GM12878 (cell line): ENCODE results near the gene ADAMTSL3. TPM values are rescaled to one million over a fixed set of nuclear protein-coding genes. Genes with fewer than 3 reads are reported as not detected.

Experiments
- ATAC-seq: fragments of 200-7000 bp; cut with Tn5 transposase; 3 replicates; pipeline ENCODE4 v1.9.1; 2020; ENCODE audit warnings: mild to moderate bottlenecking, moderate library complexity
- BruUV-seq: library from RNA; stranded (reverse); fragments of 400-500 nt; replicated peaks from 2 replicates; lab custom pipeline; 2021; lab: Mats Ljungman, UMichigan
- CTCF ChIA-PET: fragments of 300-600 bp; sonication (Branson Sonifier 250); formaldehyde crosslinking; extraction: SDS; loops from one replicate; lab custom pipeline; 2021; ENCODE audit warnings: inconsistent platforms; lab: Yijun Ruan, JAX
- POLR2A ChIA-PET: fragments of 350-600 bp; formaldehyde crosslinking; extraction: SDS; loops from one replicate; lab custom pipeline; 2021; ENCODE audit warnings: inconsistent platforms; lab: Charles Lee
- RAD21 ChIA-PET: fragments of 300-600 bp; sonication (Branson Sonifier 250); formaldehyde crosslinking; loops from one replicate; lab custom pipeline; 2023; ENCODE audit warnings: antibody characterized with exemption; ENCODE audit not compliant: unreplicated experiment; lab: Charles Lee
- SMC1A ChIA-PET: fragments of 300-600 bp; sonication (Branson Sonifier 250); formaldehyde crosslinking; loops from one replicate; lab custom pipeline; 2023; ENCODE audit not compliant: unreplicated experiment, uncharacterized antibody; lab: Charles Lee
- DNase-seq: peaks from one replicate; pipeline ENCODE4 v3.0.0-alpha.2; 2011; ENCODE audit warnings: low read depth, low spot score
- FAIRE-seq: peaks from 3 replicates; lab custom pipeline; 2011; peaks lifted over from hg19 to GRCh38; lab: Jason Lieb, UNC
- H2AFZ ChIP-seq: 2 replicates; pipeline ENCODE4 v1.6.0; 2011; ENCODE audit warnings: low read depth, low read length, control low read depth; ENCODE audit not compliant: control insufficient read depth
- H3K27ac ChIP-seq: 2 replicates; pipeline ENCODE4 v1.5.1; 2011; ENCODE audit warnings: control low read depth; ENCODE audit not compliant: control insufficient read depth, insufficient read depth
- H3K27me3 ChIP-seq, 2 experiments: replicated peaks in 1 of 2; 2 replicates each; pipeline versions ENCODE4 v1.6.0 to v1.6.1; 2011; ENCODE audit warnings: low read length in 1 of 2; ENCODE audit not compliant: control insufficient read depth in 2 of 2, insufficient read depth in 2 of 2
- H3K36me3 ChIP-seq, 2 experiments: 2 replicates each; pipeline ENCODE4 v1.5.1; 2011; ENCODE audit warnings: low read length in 1 of 2; ENCODE audit not compliant: control insufficient read depth in 2 of 2, insufficient read depth in 2 of 2
- H3K4me1 ChIP-seq: 2 replicates; pipeline ENCODE4 v1.6.1; 2011; ENCODE audit warnings: mild to moderate bottlenecking, low read length, moderate library complexity, mixed read lengths; ENCODE audit not compliant: control insufficient read depth, insufficient read depth
- H3K4me2 ChIP-seq: 2 replicates; pipeline ENCODE4 v1.6.0; 2011; ENCODE audit warnings: control low read depth; ENCODE audit not compliant: control insufficient read depth, insufficient read depth
- H3K4me3 ChIP-seq: fragments of 200-600 bp; sonication (generic); 2 replicates; pipeline ENCODE4 v1.5.1; 2016
- H3K79me2 ChIP-seq: 2 replicates; pipeline ENCODE4 v1.6.0; 2011; ENCODE audit warnings: low read length; ENCODE audit not compliant: control insufficient read depth, insufficient read depth
- H3K9ac ChIP-seq: 2 replicates; pipeline ENCODE4 v1.8.0; 2011; ENCODE audit warnings: low read length, control low read depth, mixed read lengths; ENCODE audit not compliant: control insufficient read depth, insufficient read depth
- H3K9me3 ChIP-seq: replicated peaks from 3 replicates; pipeline ENCODE4 v1.5.1; 2011; ENCODE audit warnings: mild to moderate bottlenecking, low read length; ENCODE audit not compliant: control insufficient read depth, insufficient read depth
- H4K20me1 ChIP-seq: 2 replicates; pipeline ENCODE4 v1.6.0; 2011; ENCODE audit not compliant: control insufficient read depth, insufficient read depth
- BCL11A ChIP-seq: IDR thresholded peaks from 2 replicates; pipeline ENCODE4 v1.6.1; 2011; ENCODE audit warnings: low read depth, low read length
- BHLHE40 ChIP-seq, 2 experiments: fragments of 450-650 bp in 1 of 2; IDR thresholded peaks; 2 replicates each; pipeline ENCODE4 v1.6.1; 2011 to 2017; ENCODE audit warnings: low read depth in 2 of 2, borderline replicate concordance in 1 of 2, improper control_type of control experiment in 1 of 2, low read length in 1 of 2, mild to moderate bottlenecking in 1 of 2
- CEBPB ChIP-seq, 2 experiments: fragments of 150-350 bp in 1 of 2; IDR thresholded peaks; 2 replicates each; pipeline ENCODE4 v1.6.1; 2012 to 2014; ENCODE audit warnings: low read depth in 2 of 2, low read length in 2 of 2, borderline replicate concordance in 1 of 2, inconsistent platforms in 1 of 2
- KDM1A ChIP-seq: fragments of 200-600 bp; sonication (generic); IDR thresholded peaks from 2 replicates; pipeline ENCODE4 v1.6.1; 2016; ENCODE audit warnings: borderline replicate concordance
- NR2F1 ChIP-seq: fragments of 450-650 bp; conservative IDR thresholded peaks from 2 replicates; pipeline ENCODE4 v1.6.1; 2017; ENCODE audit warnings: mild to moderate bottlenecking
- POU2F2 ChIP-seq: IDR thresholded peaks from 3 replicates; pipeline ENCODE4 v1.6.1; 2011; ENCODE audit warnings: low read depth, mild to moderate bottlenecking, low read length, borderline replicate concordance
- RELA ChIP-seq: fragments of 450-650 bp; IDR thresholded peaks from 2 replicates; pipeline ENCODE4 v1.8.0; 2014; ENCODE audit warnings: borderline replicate concordance; ENCODE audit not compliant: partially characterized antibody
- TAF1 ChIP-seq: IDR thresholded peaks from 2 replicates; pipeline ENCODE4 v1.6.1; 2011; ENCODE audit warnings: mild to moderate bottlenecking, low read depth, low read length, borderline replicate concordance
- ZNF217 ChIP-seq: fragments of 450-650 bp; IDR thresholded peaks from 2 replicates; pipeline ENCODE4 v1.6.1; 2017; ENCODE audit warnings: antibody characterized with exemption, mild to moderate bottlenecking
- WGBS: methylation state at CpG from one replicate; pipeline ENCODE4 v1.1.6; 2016; ENCODE audit warnings: low lambda C conversion rate; ENCODE audit not compliant: insufficient replicate concordance, insufficient coverage; ENCODE audit errors: missing lambda C conversion rate; 5-methylcytosine and 5-hydroxymethylcytosine counted together
- in situ Hi-C: fragments of 300-500 bp; cut with MboI; formaldehyde crosslinking; loops from 9 replicates; pipeline ENCODE4 v1.14.3; 2018; ENCODE audit warnings: mixed read lengths
- intact Hi-C: fragments of 100-400 bp; cut with micrococcal nuclease; formaldehyde crosslinking; loops from one replicate; pipeline ENCODE4 v1.14.2; 2022; ENCODE audit not compliant: unreplicated experiment
- polyA plus RNA-seq, 11 experiments: library from polyadenylated mRNA; depleted of rRNA in 4 of 11; unstranded in 6 of 11; stranded (reverse) in 5 of 11; fragments of >200 nt; fragmentation: Nextera tagmentation in 4 of 11; fragmentation: Illumina TruSeq in 1 of 11; extraction: Ambion mirVana in 4 of 11; extraction: Trizol in 1 of 11; gene quantifications; 1 replicate in 1 of 11; 2 replicates in 10 of 11; pipeline versions ENCODE4 v1.2.1 to v1.2.3, GENCODE V29; 2011 to 2016; ENCODE audit warnings: inconsistent platforms in 2 of 11, missing spikeins in 2 of 11, low read depth in 1 of 11
- total RNA-seq, 4 experiments: library from RNA; depleted of rRNA in 3 of 4; stranded (reverse); fragments of >200 nt in 3 of 4; fragmentation: Illumina TruSeq in 1 of 4; extraction: Trizol in 1 of 4; gene quantifications; 2 replicates each; pipeline versions ENCODE4 v1.2.1 to v1.2.3, GENCODE V29; 2013 to 2021
- TF ChIP-seq, protein P1 (sequence below): fragments of 450-650 bp; IDR thresholded peaks from 2 replicates; pipeline ENCODE4 v1.6.1; 2017; ENCODE audit warnings: mild to moderate bottlenecking, low read depth, inconsistent platforms; ENCODE audit not compliant: poor library complexity, severe bottlenecking
- TF ChIP-seq, protein P2 (sequence below): IDR thresholded peaks from 2 replicates; pipeline ENCODE4 v1.6.1; 2012; ENCODE audit warnings: low read length, inconsistent platforms
- TF ChIP-seq, protein P3 (sequence below), 3 experiments: IDR thresholded peaks in 2 of 3; conservative IDR thresholded peaks in 1 of 3; 2 replicates each; pipeline ENCODE4 v1.5.1; 2011; ENCODE audit warnings: low read depth in 3 of 3, low read length in 3 of 3, mild to moderate bottlenecking in 3 of 3, control low read depth in 2 of 3, moderate library complexity in 2 of 3, inconsistent platforms in 1 of 3, mixed read lengths in 1 of 3; ENCODE audit not compliant: control insufficient read depth in 2 of 3, insufficient read depth in 1 of 3; ENCODE audit errors: extremely low read depth in 1 of 3

ADAMTSL3 gene
- total and polyA plus RNA-seq, 10 of the 15 experiments (the other 5 are each of a cell fraction or from before 2014, with no cell fraction given), result 0.01 to 0.28 (median 0.13) TPM

DNA sequence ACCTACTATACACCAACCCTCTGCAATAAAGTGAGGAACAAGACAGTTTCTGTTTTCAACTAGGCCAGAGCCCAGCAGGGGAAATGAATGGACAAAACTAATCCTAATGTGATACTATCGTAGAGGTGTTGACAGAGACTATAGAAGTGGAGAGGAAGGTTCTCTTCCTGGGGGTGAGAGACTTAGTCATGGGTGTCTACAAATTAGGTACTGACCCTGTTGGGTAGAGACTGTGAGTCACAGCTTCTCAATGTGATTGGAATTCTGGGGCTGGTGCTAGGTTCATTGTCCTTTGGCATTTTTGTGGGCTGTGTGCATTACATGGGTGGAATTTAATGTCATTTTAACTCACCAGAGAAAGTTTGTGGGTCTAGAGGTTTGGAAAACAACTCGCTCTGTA, 79.3 kb downstream of the ADAMTSL3 start:
- no peak overlapping the region for H3K9ac ChIP-seq
- in situ Hi-C loops (no loop called here), intact Hi-C loops (loop anchor here (10.0 kb wide), 1 partner anchor 262 kb away; no protein-coding TSS in a partner anchor)
- no peaks in the 10 kb centered on the region for H3K4me1 ChIP-seq
- ChIA-PET RAD21 (interaction anchor here (1.6 kb wide), 1 partner anchor 260 kb away, joined by 5 read pairs; no protein-coding TSS in a partner anchor), CTCF (interaction anchor here (0.7 to 4.9 kb wide), 4 partner anchors 16 to 291 kb away, joined by 3 to 23 read pairs (median 4); no protein-coding TSS in a partner anchor), POLR2A (no interaction called here), SMC1A (interaction anchor here (1.4 to 4.3 kb wide), 3 partner anchors 16 to 302 kb away, joined by 4 to 18 read pairs (median 5); no protein-coding TSS in a partner anchor)
- DNase-seq, result no peak
- no TSS peak for BruUV-seq
- no peaks in the 10 kb centered on the region for H3K27me3 ChIP-seq
- H3K9me3 ChIP-seq, result no peaks in the 10 kb centered on the region
- WGBS, result 2% methylated on average over 2 of the region's 2 CpGs
- no peak overlapping the region for H2AFZ ChIP-seq
- no peak for ATAC-seq
- H3K27ac ChIP-seq, result no peak overlapping the region
- no peaks in the 10 kb centered on the region for H4K20me1 ChIP-seq
- H3K4me2 ChIP-seq, result no peak overlapping the region
- H3K36me3 ChIP-seq, result no peaks in the 10 kb centered on the region
- TF ChIP-seq POU2F2 (no peak), BCL11A (no peak), ZNF217 (no peak), BHLHE40 (IDR thresholded peaks at IDR 0.05; ENCODE audit: borderline replicate concordance in 1 of 2, low read depth in 2 of 2, low read length in 1 of 2) (no peak), KDM1A (no peak), NR2F1 (no peak), RELA (no peak), CEBPB (IDR thresholded peaks at IDR 0.05; ENCODE audit: borderline replicate concordance in 1 of 2, low read depth in 2 of 2, low read length in 2 of 2) (no peak), TAF1 (no peak)
- TF ChIP-seq, protein P1, sequence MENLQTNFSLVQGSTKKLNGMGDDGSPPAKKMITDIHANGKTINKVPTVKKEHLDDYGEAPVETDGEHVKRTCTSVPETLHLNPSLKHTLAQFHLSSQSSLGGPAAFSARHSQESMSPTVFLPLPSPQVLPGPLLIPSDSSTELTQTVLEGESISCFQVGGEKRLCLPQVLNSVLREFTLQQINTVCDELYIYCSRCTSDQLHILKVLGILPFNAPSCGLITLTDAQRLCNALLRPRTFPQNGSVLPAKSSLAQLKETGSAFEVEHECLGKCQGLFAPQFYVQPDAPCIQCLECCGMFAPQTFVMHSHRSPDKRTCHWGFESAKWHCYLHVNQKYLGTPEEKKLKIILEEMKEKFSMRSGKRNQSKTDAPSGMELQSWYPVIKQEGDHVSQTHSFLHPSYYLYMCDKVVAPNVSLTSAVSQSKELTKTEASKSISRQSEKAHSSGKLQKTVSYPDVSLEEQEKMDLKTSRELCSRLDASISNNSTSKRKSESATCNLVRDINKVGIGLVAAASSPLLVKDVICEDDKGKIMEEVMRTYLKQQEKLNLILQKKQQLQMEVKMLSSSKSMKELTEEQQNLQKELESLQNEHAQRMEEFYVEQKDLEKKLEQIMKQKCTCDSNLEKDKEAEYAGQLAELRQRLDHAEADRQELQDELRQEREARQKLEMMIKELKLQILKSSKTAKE, result no peak
- TF ChIP-seq, protein P2, sequence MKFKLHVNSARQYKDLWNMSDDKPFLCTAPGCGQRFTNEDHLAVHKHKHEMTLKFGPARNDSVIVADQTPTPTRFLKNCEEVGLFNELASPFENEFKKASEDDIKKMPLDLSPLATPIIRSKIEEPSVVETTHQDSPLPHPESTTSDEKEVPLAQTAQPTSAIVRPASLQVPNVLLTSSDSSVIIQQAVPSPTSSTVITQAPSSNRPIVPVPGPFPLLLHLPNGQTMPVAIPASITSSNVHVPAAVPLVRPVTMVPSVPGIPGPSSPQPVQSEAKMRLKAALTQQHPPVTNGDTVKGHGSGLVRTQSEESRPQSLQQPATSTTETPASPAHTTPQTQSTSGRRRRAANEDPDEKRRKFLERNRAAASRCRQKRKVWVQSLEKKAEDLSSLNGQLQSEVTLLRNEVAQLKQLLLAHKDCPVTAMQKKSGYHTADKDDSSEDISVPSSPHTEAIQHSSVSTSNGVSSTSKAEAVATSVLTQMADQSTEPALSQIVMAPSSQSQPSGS, result no peak
- TF ChIP-seq, protein P3, sequence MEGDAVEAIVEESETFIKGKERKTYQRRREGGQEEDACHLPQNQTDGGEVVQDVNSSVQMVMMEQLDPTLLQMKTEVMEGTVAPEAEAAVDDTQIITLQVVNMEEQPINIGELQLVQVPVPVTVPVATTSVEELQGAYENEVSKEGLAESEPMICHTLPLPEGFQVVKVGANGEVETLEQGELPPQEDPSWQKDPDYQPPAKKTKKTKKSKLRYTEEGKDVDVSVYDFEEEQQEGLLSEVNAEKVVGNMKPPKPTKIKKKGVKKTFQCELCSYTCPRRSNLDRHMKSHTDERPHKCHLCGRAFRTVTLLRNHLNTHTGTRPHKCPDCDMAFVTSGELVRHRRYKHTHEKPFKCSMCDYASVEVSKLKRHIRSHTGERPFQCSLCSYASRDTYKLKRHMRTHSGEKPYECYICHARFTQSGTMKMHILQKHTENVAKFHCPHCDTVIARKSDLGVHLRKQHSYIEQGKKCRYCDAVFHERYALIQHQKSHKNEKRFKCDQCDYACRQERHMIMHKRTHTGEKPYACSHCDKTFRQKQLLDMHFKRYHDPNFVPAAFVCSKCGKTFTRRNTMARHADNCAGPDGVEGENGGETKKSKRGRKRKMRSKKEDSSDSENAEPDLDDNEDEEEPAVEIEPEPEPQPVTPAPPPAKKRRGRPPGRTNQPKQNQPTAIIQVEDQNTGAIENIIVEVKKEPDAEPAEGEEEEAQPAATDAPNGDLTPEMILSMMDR (IDR thresholded peaks at IDR 0.05 in 2 of 3, conservative IDR thresholded peaks at IDR 0.05 in 1 of 3; ENCODE audit: control insufficient read depth in 2 of 3, extremely low read depth in 1 of 3, insufficient read depth in 1 of 3, low read depth in 3 of 3, low read length in 3 of 3), result no peak
- H3K4me3 ChIP-seq, result no peak overlapping the region
- no peaks in the 10 kb centered on the region for H3K79me2 ChIP-seq
- FAIRE-seq, result no peak
